Activated T-helper 1 cell treated with anti-CD3 and anti-CD28 coated beads, Interleukin-12 subunit alpha, Interleukin-12 subunit beta, Interleukin-2, Interleukin-4 antibody, amounts not matched to agents 30 ng/mL and 10 ng/mL and 1 ng/mL, durations not matched to agents 14 hours and 24 hours and 36 hours (primary cell): Measurements from ENCODE around the gene STRADA. TPM values are rescaled to one million over a fixed set of nuclear protein-coding genes. Genes with fewer than 3 reads are reported as not detected.
A peak's percentile ranks its signal among the peaks of the same experiment; 100 is the strongest.

Experiments
- DNase-seq: peaks from one replicate; pipeline ENCODE4 v3.0.0; 2021; ENCODE audit warnings: low spot score
- H3K27ac Mint-ChIP-seq: one replicate; pipeline ENCODE4 v1.8.0; 2021; ENCODE audit warnings: mild to moderate bottlenecking, mixed read lengths
- H3K27me3 Mint-ChIP-seq: one replicate; pipeline ENCODE4 v1.8.0; 2022; ENCODE audit warnings: mild to moderate bottlenecking, moderate library complexity, mixed read lengths; ENCODE audit not compliant: insufficient read depth
- H3K36me3 Mint-ChIP-seq: one replicate; pipeline ENCODE4 v1.8.0; 2021; ENCODE audit warnings: low read depth, mixed read lengths
- H3K4me1 Mint-ChIP-seq: one replicate; pipeline ENCODE4 v1.8.0; 2021; ENCODE audit warnings: low read depth, mixed read lengths
- H3K4me3 Mint-ChIP-seq: one replicate; pipeline ENCODE4 v1.8.0; 2021; ENCODE audit warnings: mild to moderate bottlenecking, moderate library complexity, mixed read lengths
- H3K9me3 Mint-ChIP-seq: one replicate; pipeline ENCODE4 v1.8.0; 2021; ENCODE audit warnings: mixed read lengths
- intact Hi-C: fragments of 100-400 bp; cut with micrococcal nuclease; formaldehyde crosslinking; loops from one replicate; pipeline ENCODE4 v1.15.1; 2024
- total RNA-seq: library from RNA; stranded (reverse); gene quantifications from 2 replicates; pipeline ENCODE4 v1.2.3, GENCODE V29; 2022

The STRADA gene
- total RNA-seq, 1 donor from 2014 or later = 59.1 TPM

DNA sequence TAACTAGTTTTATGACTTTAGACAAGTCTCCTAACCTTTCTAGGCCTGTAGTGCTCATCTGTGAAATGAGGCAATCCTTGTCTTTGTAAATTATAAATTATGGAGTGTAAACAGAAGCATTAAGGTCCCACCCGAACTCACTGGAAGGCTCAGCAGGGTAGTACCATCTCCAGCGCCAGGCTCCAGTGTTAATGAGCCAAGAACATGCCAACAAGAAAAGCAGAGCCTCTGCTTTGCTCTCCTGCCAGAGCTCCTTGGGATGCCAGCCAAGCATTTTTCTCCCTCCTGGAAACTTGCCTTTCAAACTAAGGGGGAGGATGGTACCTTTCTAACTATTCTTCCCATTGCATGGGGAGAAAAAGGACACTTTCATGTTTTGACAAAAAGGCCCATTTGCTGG is 56.6 kb downstream of the STRADA start:
- H3K4me3 Mint-ChIP-seq = no peak overlapping the region
- no peaks in the 10 kb centered on the region for H3K4me1 Mint-ChIP-seq
- H3K9me3 Mint-ChIP-seq = no peaks in the 10 kb centered on the region
- no peak for DNase-seq
- H3K36me3 Mint-ChIP-seq = peaks cover 27% of the 10 kb centered on the region
- intact Hi-C loops = no loop called here
- H3K27me3 Mint-ChIP-seq = no peaks in the 10 kb centered on the region
- H3K27ac Mint-ChIP-seq = no peak overlapping the region

DNA sequence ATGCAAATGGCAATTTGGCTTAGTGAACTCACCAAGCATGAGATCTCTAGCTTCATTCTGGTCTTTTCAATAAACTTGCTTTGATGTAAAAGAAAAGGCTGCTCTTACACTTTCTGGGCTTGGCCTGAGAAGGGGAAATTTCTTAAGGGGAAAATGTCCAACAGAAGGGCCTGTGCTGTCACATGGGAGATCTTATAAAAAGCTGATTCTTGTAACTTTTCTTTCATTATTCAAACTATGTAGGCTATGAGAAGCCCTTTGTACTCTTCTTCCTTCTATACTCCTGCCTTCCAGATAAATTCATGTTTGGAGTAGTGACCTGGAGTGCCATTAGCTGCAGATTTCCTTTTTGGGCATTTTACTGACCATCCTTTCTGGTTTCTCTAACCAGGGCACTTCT is 58.6 kb downstream of the STRADA start:
- DNase-seq = no peak
- no peaks in the 10 kb centered on the region for H3K27me3 Mint-ChIP-seq
- H3K9me3 Mint-ChIP-seq = no peaks in the 10 kb centered on the region
- H3K4me3 Mint-ChIP-seq = no peak overlapping the region
- H3K4me1 Mint-ChIP-seq = no peaks in the 10 kb centered on the region
- intact Hi-C loops = no loop called here
- peaks cover 29% of the 10 kb centered on the region for H3K36me3 Mint-ChIP-seq
- H3K27ac Mint-ChIP-seq = no peak overlapping the region

DNA sequence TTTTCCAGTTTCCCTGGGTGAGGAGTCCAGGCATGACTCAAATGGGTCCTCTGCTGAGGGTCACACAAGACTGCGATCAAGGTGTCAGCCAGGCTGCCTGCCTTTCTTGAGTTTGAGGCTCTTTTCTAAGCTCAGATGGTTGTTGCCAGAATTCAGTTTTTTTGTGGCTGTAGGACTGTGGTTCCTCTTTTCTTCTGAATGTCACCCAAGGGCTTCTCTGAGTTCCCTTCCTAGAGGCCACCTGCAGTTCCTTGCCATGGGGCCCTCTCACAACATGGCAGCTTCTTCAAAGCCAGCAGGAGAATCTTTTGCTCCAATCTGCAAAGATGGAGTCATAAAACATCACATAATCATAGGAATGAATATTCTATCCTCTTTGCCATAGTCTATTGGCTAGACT is 59.2 kb downstream of the STRADA start:
- Mint-ChIP-seq H3K27me3 (no peaks in the 10 kb centered on the region), H3K9me3 (no peaks in the 10 kb centered on the region), H3K4me1 (no peaks in the 10 kb centered on the region), H3K27ac (no peak overlapping the region), H3K4me3 (no peak overlapping the region), H3K36me3 (peaks cover 27% of the 10 kb centered on the region)
- intact Hi-C loops = no loop called here
- DNase-seq = no peak

DNA sequence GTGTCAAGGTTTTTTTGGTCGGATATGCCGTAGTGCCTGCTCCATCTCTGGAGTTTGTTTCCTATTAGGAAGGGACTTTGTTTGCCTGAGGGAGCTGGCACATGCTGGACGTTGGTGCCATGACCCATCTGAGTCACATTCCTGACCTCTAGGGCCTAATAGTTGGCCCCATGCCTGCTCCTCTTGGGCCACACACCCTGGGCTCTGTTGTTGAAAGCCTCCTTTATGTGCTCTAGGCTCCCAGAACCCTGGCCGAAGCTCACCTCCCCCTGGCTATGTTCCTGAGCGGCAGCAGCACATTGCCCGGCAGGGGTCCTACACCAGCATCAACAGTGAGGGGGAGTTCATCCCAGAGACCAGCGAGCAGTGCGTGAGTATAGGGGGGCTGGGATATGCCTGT is 60.1 kb downstream of the STRADA start:
- H3K27ac Mint-ChIP-seq = no peak overlapping the region
- H3K4me1 Mint-ChIP-seq = no peaks in the 10 kb centered on the region
- no peaks in the 10 kb centered on the region for H3K27me3 Mint-ChIP-seq
- intact Hi-C loops = no loop called here
- H3K4me3 Mint-ChIP-seq = no peak overlapping the region
- no peaks in the 10 kb centered on the region for H3K9me3 Mint-ChIP-seq
- peaks cover 27% of the 10 kb centered on the region for H3K36me3 Mint-ChIP-seq
- DNase-seq = no peak

DNA sequence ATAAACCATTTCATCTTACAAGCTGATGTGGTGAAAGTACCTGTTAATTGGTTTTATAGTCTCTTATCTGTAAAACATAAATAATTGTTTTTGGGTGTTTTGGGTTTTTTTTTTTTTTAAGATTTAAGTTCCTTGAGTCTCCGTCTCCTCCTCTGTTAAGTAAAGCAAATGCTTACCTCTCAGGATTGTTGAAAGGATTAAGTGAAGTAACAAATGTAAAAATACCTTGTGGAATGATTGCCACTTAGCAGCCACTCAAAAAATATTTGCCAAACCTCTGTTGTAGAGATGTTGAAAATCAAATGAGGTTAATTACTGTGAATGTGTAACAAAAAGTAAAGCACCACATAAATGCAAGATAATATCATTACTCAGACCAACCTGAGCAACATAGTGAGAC is 60.9 kb downstream of the STRADA start:
- H3K27ac Mint-ChIP-seq = no peak overlapping the region

DNA sequence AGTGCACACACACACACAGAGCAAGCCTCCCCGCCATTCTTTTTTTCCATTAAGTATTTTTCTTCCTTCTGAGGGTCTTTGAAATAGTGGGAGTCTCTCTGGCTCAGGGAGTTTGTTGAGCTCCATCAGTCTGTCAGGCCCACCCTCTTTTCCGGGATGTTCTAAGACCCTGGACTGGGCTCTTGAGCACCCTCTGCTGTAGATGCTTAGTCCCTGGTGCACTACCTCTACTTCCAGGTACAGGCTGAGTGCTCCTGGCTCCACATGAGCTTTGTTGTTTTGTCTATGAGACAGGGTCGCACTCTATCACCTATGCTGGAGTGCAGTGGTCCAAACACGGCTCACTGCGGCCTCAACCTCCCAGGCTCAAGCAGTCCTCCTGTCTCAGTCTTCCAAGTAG is 62.4 kb downstream of the STRADA start:
- Mint-ChIP-seq H3K27ac (no peak overlapping the region), H3K27me3 (no peaks in the 10 kb centered on the region)

More for the DNA sequence above, 60.9 kb downstream of the STRADA start:
- intact Hi-C loops = no loop called here
- Mint-ChIP-seq H3K4me1 (no peaks in the 10 kb centered on the region), H3K27me3 (no peaks in the 10 kb centered on the region), H3K9me3 (no peaks in the 10 kb centered on the region), H3K36me3 (peaks cover 19% of the 10 kb centered on the region), H3K4me3 (no peak overlapping the region)
- no peak for DNase-seq

DNA sequence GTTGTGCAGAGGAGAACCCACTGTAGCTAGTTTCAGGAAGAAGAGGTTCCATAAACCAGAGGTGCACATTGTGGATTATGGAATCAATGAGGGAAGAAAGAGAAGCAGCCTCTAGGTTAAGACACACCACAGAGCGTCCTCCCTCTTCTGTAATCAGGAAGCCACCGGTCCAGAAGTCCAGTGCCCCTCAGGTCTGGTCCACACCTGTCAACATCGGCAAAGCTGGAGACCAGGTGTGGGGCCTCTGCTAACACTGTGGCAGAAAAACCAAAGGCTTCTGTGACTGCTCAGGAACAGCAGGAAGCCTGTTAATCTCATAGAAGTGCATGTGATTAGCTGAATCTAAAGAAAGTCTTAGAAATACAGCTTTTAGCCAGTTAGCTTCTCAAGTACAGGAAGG is 65.0 kb downstream of the STRADA start:
- Mint-ChIP-seq H3K27ac (no peak overlapping the region), H3K4me1 (no peaks in the 10 kb centered on the region), H3K9me3 (no peaks in the 10 kb centered on the region), H3K27me3 (no peaks in the 10 kb centered on the region), H3K36me3 (peaks cover 12% of the 10 kb centered on the region), H3K4me3 (no peak overlapping the region)
- DNase-seq = no peak
- intact Hi-C loops = no loop called here

More for the DNA sequence above, 62.4 kb downstream of the STRADA start:
- H3K36me3 Mint-ChIP-seq = peaks cover 15% of the 10 kb centered on the region
- H3K9me3 Mint-ChIP-seq = no peaks in the 10 kb centered on the region
- no peak overlapping the region for H3K4me3 Mint-ChIP-seq
- no peaks in the 10 kb centered on the region for H3K4me1 Mint-ChIP-seq
- DNase-seq = no peak
- intact Hi-C loops = no loop called here

DNA sequence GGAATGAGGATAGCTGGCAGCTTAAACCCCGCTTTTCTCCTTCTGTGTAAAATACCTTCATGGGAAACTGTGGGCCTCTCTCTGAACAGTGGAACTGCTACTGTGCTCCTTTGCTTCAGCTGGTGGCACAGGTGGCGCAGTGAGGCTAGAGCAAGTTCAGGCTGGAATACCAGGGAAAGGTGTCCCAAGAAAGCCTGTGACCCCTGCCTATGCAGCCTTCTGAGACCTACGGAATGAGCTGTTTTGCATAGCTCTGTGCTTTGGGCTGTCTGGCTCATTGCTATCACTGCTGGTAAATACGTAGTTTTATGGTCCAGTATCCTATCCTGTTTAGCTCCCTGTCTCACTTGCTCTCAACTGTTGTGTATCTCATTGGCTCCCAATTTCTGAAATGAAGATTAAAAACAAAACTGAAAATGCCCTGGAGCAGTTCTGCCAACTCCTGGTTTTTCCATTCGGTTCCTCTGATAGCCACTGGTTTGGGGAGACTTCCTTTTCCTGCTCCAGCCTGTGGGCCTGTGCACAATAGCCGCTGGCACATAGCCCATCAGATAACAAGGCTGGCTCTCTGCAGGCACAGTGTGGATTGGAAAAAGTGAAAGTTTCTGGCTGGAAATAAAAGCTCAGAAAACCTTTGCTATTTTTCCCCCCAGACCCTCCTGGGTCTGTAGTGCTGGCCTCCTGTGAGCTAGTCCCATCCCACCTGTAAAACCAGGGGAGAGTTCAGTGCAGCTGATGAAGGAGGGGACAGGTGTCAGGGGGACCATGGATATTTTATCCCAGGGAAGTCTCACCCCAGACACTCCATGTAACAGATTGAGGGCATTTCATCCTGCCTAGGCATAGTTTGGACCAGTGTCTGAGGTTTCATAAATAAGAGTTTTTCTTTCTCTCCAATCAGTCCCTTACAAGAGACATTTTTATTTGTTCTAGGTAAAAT is 65.7 kb downstream of the STRADA start:
- intact Hi-C loops = no loop called here
- H3K36me3 Mint-ChIP-seq = peaks cover 13% of the 10 kb centered on the region

DNA sequence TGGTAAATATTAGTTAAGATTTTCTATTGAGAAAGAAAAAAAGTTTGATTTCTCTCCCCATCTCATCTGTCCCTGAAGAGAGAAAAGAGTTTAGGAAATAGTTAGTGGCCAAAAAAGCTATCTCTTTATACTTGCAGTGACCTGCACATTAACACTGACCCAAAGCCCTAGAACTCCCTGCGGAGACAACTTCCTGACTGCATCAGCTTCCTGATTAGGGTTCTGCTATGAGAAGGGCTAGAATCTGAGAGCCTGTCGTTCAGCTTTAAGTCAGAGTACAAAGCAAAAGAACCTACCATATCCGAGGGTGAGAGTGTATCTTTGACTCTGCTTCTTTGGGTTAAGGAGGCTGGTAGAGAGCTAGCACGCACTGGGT is 66.4 kb downstream of the STRADA start:
- Mint-ChIP-seq H3K4me1 (no peaks in the 10 kb centered on the region), H3K27me3 (no peaks in the 10 kb centered on the region), H3K27ac (no peak overlapping the region), H3K4me3 (no peak overlapping the region), H3K9me3 (no peaks in the 10 kb centered on the region), H3K36me3 (peaks cover 17% of the 10 kb centered on the region)
- DNase-seq = no peak
- intact Hi-C loops = no loop called here

More for the DNA sequence above, 65.7 kb downstream of the STRADA start:
- Mint-ChIP-seq H3K27me3 (no peaks in the 10 kb centered on the region), H3K4me1 (no peaks in the 10 kb centered on the region), H3K4me3 (no peak overlapping the region), H3K27ac (no peak overlapping the region), H3K9me3 (no peaks in the 10 kb centered on the region)
- DNase-seq = no peak

DNA sequence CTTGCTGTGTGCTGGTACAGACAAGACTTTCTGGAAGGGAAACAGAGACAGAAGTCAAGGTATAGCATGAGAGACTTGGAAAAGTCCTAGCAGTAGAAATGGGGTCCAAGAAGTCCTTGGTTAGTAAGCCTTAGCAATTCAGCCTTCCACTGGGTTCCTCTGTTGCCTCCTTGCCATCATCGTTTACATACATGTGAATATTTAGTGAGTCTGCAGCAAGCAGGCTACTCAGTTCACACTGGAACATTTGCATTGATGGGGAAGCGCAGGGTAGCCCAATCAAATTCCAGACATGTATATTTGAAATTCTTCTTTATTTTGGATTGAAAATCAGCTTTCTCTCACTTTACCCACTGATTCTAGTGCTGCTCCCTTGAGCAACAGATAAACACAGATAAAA is 68.7 kb downstream of the STRADA start:
- no peak overlapping the region for H3K4me3 Mint-ChIP-seq
- peaks cover 19% of the 10 kb centered on the region for H3K36me3 Mint-ChIP-seq
- intact Hi-C loops = no loop called here
- no peaks in the 10 kb centered on the region for H3K9me3 Mint-ChIP-seq
- H3K27me3 Mint-ChIP-seq = no peaks in the 10 kb centered on the region
- DNase-seq = no peak
- H3K27ac Mint-ChIP-seq = no peak overlapping the region
- no peaks in the 10 kb centered on the region for H3K4me1 Mint-ChIP-seq

DNA sequence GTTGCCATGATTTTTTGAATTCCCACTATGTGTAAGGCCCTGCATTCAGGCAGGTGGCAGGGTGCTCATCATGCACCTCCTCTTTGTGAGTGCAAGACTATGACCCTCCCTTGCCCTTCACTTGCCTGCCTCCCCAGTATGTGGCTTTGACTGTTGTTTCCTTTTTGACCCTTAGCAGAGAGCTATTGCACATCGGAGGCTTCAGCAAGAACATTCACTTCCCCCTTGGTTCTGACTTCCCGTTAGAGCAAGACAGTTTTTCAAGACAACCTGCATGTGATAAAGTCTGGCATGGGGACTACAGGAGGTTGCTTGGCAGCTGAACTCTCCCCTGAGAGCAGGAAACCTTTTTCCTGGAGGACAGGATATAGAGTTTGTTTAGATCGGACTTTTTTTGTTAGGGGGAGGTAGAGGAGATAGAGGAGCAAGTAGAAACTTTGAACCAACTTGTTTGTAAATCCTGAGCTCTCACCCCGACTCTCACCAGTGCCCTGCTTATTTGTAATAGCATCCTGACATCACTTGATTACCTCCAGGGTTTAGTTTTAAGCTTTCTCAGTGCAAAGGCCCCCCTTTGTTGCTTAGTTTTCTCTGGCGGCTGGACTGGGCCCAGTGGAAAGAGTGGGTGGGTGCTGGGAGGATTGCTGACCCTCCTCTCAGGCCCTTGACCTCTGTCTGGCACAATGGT is 75.9 kb downstream of the STRADA start:
- intact Hi-C loops = no loop called here
- Mint-ChIP-seq H3K27me3 (no peaks in the 10 kb centered on the region), H3K4me3 (peak overlapping the region; percentile 39), H3K36me3 (peaks cover 25% of the 10 kb centered on the region), H3K9me3 (no peaks in the 10 kb centered on the region), H3K27ac (peak overlapping the region; percentile 6), H3K4me1 (peaks cover 11% of the 10 kb centered on the region)
- DNase-seq = no peak

DNA sequence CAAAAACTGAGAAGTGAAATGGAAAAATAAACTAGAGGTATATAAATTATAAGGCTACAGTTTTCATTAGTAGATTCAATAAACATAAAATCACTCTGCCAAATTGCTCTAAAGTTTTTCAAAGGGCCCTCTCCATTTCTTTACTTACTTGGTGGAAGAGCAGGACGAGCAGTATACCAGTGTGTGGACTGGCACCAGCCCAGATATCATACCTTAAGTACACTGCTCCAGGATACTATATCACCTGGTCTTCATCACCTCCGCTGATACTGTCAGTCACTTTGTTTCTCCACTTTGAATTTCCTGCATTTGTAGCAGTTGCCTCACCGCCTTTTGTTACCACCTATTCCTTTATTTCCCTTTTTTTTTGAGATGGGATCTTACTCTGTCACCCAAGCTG is 81.7 kb downstream of the STRADA start:
- H3K4me1 Mint-ChIP-seq = no peaks in the 10 kb centered on the region
- no peaks in the 10 kb centered on the region for H3K9me3 Mint-ChIP-seq
- intact Hi-C loops = no loop called here
- no peak overlapping the region for H3K4me3 Mint-ChIP-seq
- DNase-seq = no peak
- peaks cover 27% of the 10 kb centered on the region for H3K36me3 Mint-ChIP-seq
- no peaks in the 10 kb centered on the region for H3K27me3 Mint-ChIP-seq
- no peak overlapping the region for H3K27ac Mint-ChIP-seq

DNA sequence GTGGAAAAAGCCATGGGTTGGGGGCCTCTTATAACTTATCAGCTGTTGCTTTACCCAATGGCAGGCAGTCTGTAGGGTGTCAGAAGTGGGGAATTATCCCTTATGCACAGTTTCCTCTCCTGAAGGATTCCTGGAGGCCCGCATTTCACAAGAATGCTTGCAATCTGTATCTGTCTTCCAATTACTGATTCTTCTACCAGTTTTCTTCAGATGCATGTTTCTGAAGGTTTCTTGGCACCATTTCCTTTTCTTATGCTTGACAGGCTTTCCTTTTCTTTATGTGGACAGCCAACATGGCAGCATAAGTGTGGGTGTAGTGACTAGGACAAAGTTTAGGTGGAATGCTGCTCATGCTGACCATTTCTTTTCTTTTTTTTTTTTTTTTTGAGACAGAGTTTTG is 83.2 kb downstream of the STRADA start:
- no peak overlapping the region for H3K27ac Mint-ChIP-seq

More for the DNA sequence above, 83.2 kb downstream of the STRADA start:
- intact Hi-C loops = no loop called here
- Mint-ChIP-seq H3K9me3 (no peaks in the 10 kb centered on the region), H3K36me3 (peaks cover 26% of the 10 kb centered on the region), H3K4me1 (no peaks in the 10 kb centered on the region), H3K27me3 (no peaks in the 10 kb centered on the region), H3K4me3 (no peak overlapping the region)
- DNase-seq = no peak
